GM10847 (cell line): ENCODE results near the gene CAMK1D.

Source experiments
- POLR2A ChIP-seq: IDR thresholded peaks from 2 replicates; pipeline ENCODE4 v1.6.1; 2011; ENCODE audit not compliant: insufficient read length; ENCODE audit errors: extremely low read depth

Gene CAMK1D

GRCh38 chr10:12723220-12723619, 373.9 kb downstream of the CAMK1D start:
- TF ChIP-seq POLR2A, result no peak

DNA sequence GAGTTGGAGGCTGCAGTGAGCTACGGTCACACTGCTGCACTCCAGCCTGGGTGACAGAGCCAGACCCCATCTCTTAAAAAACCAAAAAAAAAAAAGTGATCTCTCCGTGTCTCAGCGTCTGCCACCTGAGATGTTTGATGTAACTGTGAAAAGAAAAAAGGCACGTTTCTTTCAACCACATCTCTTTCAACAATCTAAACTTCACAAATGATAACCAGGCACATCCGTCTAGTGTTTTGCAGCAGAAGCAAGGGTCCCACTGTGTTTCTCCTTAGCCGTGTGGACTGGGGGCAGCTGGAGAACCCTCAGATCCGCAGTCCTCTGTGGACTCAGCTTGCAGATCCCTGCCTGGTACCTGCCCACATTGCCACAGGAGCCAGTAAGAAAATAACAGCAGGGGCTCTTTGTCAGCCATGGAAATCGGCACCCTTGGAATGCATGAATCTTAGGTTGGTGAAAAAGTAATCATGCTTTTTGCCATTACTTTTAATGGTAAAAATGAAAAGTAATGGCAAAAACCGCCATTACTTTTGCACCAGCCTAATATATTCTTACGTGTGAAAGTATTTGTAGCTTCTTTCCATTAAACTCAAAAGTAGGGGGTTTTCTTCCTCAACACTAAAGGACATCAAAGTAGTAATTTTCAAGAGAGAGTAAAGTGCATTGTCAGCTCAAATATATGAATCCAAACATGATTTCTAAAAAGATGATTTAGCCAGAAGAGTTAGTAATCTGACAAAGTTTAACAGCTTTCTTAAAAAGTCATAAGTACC, 375.6 kb downstream of the CAMK1D start:
- TF ChIP-seq POLR2A, result no peak

GRCh38 chr10:12726971-12727831, 377.9 kb downstream of the CAMK1D start:
- no peak for TF ChIP-seq POLR2A

DNA sequence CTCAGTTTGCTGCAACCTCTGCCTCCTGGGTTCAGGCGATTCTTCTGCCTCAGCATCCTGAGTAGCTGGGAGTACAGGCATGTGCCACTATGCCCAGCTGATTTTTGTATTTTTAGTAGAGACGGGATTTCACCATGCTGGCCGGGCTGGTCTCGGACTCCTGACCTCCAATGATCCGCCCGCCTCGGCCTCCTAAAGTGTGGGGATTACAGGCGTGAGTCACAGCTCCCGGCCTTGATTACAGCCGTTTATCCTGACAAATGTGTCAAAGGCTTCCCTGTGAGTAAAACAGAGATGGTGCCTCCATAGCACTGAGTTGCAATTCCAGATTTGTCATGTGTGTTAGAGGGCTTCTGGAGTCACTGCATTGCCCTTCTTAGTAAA, 378.5 kb downstream of the CAMK1D start:
- TF ChIP-seq POLR2A, result no peak

DNA sequence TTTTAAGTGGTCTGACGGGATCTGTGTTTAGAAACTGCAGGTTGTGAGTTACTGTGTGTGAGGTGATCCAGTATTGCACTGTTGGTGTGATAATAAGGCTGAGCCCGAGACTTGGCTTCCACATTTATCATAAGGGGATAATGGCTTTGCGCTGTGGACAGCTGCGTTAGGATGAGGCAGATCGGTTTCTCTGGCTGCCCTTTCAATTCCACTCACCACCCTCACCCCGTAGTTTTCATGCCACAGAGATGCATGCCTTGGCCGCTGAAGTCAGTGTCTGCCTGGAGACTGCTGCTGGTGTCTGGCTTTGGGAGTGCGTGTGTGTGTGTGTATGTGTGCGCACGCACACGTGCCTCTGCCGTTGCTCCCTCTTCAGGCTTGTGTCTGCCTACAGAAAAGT, 379.1 kb downstream of the CAMK1D start:
- no peak for TF ChIP-seq POLR2A

GRCh38 chr10:12729885-12730284, 380.5 kb downstream of the CAMK1D start:
- TF ChIP-seq POLR2A, result no peak

DNA sequence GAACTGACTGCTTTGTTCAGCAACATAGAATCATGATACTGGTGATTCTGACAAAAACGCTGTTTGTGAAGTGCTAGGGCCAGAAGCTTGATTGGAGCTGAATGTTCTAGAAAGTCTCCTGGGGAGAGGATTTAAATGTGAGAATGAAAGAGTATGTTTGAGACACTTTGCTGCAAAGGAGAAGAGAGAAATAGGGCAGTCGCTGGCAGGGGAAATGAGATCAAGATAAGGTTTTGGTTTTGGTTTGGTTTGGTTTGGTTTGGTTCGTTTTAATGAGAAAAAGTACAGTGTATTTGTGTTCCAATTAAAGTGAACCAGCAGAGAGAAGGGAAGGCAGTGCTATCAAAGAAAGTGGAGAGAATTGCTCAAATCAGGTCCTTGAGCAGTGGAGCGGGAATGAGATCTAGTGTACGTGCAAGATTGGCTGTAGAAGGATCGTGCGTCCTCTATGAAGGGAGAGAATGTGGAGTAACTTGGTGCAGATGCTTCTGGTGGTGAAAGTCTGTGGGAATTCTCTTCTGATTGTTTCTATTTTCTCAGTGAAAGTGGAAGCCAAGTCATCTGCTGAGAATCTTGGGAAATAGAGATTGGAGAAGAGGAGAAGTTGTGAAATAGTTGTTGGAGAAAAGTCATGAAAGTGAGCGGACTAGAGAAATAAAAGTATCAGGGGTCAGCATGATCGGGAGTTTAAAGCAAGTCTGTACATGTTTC, 381.6 kb downstream of the CAMK1D start:
- no peak for TF ChIP-seq POLR2A

DNA sequence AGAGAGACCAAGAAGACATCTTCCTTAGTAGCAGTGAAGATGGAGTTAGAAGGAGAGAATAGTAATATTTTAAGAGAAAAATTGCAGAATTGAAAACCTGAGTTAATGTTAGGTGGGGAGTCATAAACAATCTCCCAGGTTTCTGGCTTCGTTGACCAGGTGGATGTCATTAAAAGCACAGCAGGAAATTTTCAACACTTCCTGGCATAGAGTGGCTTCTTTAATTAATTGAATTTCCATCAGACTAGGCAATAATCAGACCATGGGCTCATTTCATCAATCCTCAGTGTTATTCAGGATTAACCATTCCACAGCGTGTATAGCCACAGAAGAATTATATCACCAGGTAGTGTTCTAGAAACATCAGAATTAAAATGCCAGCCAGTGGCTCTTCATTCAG, 383.9 kb downstream of the CAMK1D start:
- TF ChIP-seq POLR2A, result no peak

DNA sequence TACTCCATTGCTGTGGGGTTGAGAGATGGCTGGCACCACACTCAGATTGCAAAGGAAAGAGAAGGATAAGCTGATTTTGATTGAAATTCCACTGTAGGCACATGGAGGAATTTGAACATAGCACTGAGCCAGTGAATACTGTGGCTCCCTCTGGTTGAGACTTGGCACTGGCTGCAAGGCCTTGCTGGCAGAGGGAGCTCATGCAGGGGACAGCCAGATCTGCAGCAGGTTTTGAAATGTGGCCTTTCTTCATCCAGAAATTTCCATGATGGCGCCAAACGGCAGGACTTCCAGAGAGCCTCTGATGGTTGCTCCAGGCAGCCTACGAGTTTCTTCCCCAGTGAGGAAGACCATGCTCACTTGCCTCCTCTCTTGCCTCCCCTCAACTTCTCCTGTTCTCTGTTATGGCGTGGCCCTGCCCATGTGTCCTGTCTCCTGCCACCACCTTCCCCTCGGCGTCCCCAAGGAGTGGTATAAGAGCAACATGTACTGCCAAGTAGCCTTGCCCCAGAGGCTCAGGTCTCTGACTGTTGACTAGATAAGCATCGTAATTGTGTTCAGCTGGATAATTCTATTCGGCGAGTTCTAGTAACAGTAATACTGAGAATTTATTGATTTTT, 386.6 kb downstream of the CAMK1D start:
- no peak for TF ChIP-seq POLR2A

GRCh38 chr10:12740813-12741212, 391.5 kb downstream of the CAMK1D start:
- no peak for TF ChIP-seq POLR2A

- no peak for TF ChIP-seq POLR2A
Observed at GRCh38 chr10:12741360-12741804, 392.0 kb downstream of the CAMK1D start.

DNA sequence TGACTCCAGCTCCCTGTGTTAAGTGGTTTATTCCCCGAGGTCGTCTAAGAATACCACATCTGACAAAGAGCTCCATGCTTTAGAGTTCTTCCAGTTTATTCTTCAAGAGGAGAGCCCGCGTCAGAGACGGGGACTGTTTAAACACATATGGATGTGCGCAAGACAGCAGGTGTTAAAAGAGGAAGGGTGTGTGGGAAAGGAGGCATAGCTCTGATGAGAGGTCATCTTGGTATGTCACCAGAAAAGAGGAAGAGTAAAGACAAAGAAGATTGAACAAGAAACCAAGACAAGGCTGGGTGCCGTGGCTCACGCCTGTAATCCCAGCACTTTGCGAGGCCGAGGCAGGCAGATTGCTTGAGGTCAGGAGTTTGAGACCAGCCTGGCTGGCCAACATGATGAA, 393.4 kb downstream of the CAMK1D start:
- TF ChIP-seq POLR2A, result no peak

DNA sequence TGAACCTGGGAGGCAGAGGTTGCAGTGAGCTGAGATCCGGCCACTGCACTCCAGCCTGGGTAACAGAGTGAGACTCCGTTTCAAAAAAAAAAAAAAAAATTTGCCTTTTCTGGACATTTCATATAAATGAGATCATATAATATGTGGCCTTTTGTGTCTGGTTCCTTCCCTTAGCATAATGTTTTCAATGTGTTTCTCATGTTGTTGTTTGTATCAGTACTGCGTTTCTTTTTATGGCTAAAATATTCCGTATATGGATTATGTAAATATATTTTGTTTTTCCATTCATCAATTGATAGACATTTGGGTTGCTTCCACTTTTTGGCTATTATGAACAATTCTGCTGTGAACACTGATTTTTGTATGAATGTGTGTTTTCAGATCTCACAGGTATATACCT, 394.6 kb downstream of the CAMK1D start:
- no peak for TF ChIP-seq POLR2A

DNA sequence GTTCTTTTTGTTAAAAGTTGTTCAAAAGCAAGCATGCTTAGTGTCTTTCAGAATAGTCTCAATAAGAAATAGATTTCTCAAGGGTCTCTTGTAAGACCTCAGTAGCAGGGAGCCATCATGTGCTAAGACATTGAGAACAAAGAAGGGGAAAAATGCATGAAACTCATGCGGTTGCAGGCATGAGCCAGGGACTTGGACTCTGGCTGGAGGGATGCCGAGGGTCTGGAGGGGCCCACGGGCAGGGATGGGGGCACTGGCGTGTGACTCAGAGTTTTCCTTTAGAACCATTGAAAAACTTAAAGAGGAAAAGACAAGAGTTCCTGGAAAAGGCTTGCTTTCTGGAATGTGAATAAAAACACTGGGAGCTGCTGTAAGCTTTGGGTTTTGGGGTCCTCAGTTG, 398.8 kb downstream of the CAMK1D start:
- TF ChIP-seq POLR2A, result no peak

DNA sequence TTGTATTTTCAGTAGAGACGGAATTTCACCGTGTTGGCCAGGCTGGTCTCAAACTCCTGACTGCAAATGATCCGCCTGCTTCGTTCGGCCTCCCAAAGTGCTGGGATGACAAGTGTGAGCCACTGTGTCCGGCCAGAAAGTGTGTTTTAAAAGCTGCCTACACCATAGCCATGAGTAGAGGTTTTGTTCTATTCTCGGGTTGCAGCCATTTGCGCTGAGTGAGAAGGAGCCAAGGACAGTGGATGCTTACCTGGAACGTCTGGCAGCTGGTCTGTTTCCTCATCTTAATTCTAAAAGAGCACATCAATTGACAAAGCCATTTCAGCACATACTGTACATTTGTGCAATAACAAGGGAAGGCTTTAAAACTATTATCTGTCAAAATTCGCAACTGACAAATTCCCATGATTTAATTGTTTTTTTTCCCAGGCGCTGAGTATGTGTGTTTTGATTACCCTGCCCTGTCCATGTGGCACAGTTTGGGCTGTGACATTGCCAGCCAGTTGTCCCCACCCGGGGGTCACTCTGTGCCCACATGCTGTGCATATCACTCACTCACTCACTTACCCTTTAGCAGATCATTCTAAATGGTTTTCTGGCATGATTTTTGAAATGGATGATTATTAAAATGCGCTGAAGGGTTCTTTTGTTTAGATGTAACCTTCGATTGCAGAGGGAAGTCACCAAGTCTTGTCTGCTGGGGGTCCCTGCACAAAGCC, 400.6 kb downstream of the CAMK1D start:
- TF ChIP-seq POLR2A, result no peak

DNA sequence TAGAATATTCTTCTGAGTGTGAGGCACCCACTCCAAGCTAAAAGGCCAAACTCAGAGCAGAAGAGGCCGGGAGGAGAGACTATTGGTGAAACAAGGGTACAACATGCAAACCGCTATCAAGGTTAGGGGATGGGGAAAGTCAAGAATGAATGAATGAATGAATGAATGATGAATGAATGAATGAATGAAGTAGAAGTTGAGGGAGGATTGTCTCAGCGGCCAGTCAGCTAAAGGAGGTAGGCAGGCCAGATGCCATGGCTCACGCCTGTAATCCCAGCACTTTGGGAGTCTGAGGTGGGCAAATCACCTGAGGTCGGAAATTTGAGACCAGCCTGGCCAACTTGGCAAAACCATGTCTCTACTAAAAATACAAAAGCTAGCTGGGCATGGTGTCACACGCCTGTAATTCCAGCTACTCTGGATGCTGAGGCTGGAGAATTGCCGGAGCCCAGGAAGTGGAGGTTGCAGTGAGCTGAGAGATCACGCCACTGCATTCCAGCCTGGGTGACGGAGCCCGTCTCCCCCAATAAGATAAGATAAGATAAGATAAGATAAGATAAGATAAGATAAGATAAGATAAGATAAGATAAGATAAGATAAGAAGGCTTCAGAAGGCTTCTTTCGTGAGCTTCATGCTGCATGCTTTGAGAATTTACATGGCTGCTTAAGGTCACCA, 401.3 kb downstream of the CAMK1D start:
- no peak for TF ChIP-seq POLR2A
